HG02571 (cell line): ENCODE data around the gene LRRC8A.
"Not testable (repeated sequence)": the region's sequence is repeated elsewhere in the genome, so short reads cannot be mapped to it uniquely, and the experiment has no call there.

Experiments used
- ATAC-seq: cut with Tn5 transposase; IDR thresholded peaks from one replicate; pipeline ENCODE4 v1.9.1; 2021; ENCODE audit warnings: mild to moderate bottlenecking, moderate library complexity; ENCODE audit not compliant: unreplicated experiment

The LRRC8A gene

DNA sequence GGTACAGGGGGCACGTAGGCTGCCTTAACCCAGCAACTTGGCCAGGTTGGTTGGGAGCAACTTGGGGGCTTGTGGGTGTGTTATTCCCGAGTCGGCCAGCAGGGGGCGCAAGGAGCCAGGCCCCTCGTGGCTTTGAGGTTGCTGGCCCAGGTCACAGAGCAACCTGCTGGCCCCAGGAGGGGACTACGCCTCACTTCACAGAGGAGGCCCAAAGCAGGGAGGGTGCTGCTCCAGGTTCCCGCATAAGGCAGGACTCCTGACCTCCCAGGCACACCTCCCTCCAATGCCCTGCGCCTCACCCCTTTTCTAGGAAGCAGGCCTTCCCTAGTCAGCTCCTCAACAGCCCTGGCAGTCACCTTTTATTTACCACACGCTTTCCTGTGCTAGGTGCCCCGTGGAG lies 18.3 kb upstream of the LRRC8A start:
- ATAC-seq = no peak

DNA sequence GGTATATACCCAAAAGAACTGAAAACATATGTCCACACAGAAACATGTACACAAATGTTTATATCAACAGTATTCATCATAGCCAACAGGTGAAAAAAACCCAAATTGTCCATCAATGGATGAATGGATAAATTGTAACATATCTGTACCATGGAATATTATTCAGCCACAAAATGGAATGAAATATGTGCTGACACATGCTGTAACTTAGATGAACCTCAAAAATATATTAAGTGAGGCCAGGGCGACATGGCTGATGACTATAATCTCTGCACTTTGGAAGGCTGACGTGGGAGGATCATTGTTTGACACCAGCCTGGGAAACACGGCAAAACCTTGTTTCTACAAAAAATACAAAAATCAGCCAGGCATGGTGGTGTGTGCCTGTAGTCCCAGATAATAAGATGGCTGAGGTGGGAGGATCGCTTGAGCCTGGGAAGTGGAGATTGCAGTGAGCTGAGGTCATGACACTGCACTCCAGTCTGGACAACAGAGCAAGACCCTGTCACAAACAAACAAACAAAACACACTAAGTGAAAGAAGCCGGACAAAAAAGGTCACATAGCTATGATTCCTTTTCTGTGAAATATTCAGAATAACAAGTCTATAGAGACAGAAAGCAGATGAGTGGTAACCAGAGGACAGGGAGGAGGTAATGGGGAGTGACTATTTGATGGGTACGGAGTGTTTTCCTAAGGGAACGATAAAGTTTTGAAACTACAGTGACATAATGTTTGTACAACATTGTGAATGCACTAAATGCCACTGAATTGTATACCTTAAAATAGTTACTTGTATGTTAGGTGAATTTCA lies 11.6 kb upstream of the LRRC8A start:
- ATAC-seq = no peak

DNA sequence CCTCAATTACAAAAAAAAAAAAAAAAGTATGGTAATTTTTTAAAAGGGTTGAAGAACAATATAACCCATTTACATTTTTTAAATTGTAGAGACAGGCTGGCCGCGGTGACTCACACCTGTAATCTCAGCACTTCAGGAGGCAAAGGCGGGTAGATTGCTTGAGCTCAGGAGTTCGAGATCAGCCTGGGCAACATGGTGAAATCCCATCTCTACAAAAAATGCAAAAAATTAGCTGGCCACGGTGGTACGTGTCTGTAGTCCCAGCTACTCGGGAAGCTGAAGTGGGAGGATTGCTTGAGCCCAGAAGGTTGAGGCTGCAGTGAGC lies 11.0 kb upstream of the LRRC8A start:
- ATAC-seq = not testable (repeated sequence)

DNA sequence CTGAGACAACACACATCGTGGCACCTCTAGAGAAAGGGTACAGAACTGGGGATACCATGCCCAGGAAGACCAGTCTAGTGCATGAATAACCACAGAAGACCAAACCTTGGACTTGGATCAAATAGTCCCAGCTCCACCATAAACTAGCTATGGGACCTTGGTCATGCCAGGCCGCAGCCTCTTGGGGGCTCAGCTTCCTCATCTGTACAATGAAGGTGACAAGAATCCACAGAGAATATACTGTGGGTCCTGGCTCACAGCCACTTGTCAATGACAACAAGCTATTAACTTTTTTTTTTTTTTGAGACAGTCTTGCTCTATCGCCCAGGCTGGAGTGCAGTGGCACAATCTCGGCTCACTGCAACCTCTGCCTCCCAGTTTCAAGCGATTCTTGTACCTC lies 4.1 kb upstream of the LRRC8A start:
- ATAC-seq = no peak

DNA sequence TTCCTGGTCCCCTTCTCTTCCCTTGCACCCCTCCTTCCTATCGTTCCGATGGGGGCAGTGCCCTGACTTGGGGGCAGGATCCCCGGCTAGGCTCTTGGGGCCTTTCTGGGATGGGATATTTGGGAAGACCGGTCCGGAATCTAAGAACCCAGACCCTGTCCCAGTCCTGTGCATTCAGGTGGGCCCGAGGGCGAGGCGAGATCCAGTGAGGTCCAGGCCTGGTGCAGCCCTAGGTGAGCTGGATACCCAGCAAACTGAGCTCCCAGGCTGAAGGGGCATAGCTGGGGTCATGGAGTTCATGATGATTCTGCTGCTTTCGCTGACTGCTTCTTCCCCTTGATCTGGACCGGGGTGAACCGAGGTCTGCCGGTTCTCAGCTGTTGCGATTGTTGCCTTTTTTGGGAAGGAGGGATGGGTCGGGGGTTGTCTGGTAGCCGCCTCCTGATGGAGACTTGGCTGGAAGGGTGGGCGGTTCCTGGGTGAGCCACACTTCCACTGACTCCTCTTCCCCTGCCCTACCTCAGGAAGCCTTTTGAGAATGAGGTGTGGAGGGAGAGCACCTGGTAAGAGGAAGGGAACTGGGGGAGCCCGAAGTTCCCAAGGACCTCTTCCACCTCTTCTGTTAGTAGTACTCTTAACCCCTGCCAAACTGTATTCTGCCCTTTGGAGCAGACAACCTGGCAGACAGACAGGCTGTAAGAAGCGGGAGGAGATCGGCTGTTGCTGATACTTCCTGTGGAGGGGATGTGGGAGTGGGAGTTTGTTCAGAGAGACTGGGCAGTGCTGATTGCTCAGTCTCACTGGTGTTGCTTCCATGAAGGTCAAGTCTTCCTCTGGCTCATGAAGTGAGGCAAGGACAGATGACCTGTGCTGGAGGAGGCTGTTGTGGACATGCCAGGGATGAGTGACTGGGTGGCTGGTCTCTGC lies 1.0 kb downstream of the LRRC8A start:
- ATAC-seq = no peak

DNA sequence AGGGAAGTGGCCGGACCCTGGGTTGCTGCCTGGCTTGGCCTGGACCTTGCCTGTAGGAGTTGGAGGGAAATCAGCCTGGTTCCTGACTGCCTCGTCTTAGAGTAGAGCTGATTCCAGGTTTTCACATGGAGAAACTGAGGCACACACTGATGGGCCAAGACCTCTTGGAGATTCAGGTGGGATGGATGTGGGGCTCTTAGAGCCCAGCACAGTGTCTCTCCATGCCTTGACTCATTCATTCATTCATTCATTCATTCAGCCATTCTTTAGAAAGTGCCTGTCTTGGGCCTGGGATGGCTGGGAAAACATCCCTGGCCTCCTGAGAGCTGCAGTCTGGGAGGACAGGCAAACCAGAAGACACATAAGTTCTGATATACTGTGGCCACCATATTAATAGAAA lies 2.2 kb downstream of the LRRC8A start:
- no peak for ATAC-seq

DNA sequence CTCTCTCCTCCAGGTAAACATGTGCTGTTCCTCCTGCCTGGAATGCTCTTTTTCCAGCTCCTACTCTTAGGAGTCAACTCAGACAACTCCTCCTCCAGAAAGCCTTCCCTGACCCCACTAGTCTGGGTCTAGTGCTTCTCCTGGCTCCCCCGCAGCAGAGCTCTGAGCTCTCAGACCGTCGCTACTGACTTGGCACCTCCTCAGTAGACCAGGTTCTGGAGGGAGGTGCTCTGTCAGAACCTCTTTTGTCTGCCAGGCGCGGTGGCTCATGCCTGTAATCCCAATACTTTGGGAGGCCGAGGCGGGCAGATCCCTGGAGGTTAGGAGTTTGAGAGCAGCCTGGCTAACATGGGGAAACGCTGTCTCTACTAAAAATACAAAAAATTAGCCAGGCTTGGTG lies 3.4 kb downstream of the LRRC8A start:
- ATAC-seq = no peak

DNA sequence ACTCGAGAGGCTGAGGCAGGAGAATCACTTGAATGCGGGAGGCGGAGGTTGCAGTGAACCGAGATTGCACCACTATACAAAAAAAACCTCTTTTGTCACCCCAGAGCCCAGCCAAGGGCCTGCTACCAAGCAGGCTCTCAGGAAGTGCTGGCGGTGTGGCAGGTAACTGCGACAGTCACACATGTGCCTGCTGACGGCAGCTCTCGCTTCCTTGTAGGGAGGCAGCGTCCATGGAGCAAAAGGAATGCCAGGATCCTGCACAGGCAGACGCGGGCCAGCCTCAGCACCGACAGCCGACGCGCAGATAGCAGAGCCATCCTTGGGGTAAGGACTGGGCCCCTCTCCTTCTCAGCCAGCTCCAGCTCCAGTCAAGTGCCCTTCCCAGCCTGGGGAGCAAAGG lies 3.9 kb downstream of the LRRC8A start:
- ATAC-seq = no peak

DNA sequence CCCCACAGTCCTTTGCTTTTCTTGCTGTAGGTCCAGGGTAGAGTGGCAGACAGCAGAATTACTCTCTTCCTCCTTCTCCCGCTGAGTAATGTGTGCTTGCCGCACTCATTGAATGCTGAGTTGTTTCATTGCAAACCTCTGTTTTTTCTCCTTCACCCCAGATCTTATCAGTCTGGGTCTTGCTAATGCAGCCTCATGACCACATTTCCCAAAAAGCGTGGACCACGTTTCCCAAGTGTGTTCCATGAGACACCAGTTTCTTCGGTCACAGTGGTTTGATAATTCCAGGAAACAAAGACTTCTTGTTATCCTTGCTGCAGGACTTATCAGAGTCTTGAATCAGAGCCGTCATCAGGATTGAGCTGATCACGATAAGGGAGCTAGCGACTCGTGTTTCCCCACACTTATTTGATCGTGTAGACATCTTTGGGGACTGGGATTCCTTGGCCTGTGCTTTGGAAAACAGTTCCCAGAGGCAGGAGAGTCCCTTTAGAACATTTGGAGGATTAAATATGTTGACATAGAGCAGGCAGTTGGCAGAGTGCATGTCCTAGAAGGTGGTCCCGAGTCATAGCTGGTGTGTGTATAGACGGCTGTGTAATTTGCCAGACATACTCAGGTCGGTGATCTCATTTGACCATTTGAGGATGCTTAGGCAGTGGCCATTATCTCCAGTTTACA lies 4.4 kb downstream of the LRRC8A start:
- ATAC-seq = no peak

DNA sequence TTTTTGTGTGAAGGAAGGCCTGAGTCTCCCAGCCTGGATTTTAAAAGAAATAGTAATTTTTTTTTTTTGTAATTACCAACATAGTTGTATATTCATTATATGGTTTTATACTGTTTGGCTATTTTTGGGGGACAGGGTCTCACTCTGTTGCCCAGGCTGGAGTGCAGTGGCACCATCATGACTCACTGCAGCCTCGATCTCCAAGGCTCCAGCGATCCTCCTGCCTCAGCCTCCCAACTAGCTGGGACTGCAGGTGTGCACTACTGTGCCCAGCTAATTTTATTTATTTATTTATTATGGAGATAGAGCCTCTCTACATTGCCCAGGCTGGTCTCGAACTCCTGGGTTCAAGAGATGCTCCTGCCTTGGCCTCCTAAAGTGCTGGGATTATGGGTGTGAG lies 5.1 kb downstream of the LRRC8A start:
- no peak for ATAC-seq

DNA sequence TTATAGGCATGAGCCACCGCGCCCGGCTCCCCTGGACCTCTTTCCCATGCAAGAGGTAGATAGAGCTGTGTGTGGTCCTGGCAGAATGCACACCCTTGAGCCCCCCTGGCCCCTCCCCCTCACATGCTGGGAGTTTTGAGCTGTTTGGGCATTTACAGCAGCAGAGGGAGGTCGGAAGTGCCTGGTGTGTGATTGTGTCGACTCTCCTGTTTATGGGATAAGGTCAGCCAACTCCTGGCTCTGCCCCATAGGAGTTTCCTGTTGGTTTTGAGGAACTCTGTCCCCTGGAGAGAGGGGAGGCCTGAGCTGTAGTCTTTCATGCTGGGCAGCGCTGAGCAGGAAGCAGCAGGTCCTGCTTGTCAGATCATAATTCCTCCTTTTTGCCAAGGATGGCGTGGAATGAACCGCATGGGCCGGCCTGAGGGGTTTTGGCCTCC lies 6.0 kb downstream of the LRRC8A start:
- no peak for ATAC-seq

DNA sequence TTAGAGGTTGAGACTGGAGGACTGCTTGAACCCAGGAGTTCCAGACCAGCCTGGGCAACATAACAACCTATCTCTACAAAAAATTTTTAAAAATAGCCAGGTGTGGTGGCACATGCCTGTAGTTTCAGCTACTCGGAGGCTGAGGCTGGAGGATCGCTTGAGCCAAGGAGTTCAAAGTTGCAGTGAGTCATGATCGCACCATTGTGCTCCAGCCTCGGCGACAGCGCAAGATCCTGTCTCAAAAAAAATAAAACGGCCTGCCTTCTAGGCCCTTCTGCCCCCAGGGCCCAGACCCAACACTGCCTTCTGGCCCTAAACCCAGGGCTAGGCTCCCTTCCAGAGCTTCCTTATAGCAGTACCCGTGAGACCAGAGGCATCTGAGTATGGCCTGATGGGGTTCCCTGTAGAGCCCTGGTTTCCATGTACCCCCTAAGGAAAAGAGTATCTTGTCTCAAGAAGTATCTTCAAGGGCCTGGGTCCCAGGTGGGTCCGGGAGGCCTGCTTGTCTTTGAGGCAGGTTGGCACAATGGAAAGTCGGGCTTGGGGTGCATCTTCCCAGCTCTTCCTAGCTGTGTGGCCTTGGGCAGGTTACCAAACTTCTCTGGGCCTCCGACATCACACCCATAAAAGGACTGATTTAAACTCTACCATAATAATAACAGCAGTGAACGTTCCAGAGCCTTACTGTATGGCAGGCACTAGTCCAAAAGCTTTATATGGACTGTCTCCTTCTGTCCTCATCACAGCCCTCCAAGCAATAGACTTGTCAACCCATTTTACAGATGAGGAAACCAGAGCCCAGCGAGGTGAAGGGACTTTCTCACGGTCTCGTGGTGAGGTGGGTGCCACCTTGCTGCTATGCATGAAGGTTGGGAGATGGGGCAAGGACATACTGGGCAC lies 9.6 kb downstream of the LRRC8A start:
- no peak for ATAC-seq

DNA sequence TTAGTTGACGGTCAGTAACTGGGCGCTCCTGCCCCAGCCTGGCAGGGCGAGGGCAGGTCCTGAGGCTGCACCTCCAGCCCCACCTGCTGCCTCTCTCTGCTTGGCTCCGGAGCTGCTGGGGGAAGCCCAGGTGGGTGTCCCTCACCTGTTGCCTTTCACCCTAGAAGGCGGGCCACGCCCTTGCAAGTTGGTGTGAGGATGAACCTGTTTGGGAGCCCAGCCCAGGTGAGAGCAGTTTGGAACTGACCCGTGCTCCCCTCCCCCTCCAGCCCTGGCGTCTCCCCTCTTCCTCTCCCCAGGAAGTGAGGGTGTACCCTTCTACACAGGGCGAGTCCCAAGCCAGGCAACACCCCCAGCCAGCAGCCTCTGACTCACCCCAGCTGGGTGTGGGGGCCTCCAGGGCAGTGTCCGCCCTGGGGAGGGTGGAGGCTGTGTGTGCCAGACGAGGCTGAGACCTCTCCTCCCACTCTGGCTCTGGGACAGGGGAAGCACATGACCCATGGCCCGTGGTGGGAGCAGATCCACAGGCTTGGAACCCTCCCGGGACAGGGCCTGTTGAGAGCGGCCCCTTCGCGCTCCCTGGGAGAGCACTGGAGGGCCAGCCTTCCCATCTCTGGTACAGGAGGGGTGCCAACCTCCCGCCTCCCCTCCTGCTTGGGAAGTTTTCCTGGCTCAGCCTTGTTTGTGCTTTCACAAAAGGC lies 10.4 kb downstream of the LRRC8A start:
- ATAC-seq = no peak

DNA sequence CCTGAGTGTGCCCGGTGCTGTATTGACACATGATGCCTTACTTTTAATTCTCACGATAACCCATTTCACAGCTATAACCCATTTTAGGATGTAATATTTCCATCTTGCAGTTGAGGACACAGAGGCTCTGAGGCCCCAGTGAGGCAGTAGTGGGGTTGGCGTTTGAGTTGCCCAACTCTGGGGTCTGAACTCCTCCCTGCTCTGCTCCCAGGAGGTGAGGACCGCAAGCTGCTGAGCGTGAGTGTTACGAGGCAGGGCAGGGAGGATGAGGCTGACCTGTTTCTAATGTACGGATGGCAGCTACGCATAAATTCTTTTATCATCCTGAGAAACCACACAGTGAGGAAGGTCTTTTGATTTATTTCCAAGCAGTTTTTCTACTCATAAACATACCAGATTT lies 11.4 kb downstream of the LRRC8A start:
- ATAC-seq = no peak

DNA sequence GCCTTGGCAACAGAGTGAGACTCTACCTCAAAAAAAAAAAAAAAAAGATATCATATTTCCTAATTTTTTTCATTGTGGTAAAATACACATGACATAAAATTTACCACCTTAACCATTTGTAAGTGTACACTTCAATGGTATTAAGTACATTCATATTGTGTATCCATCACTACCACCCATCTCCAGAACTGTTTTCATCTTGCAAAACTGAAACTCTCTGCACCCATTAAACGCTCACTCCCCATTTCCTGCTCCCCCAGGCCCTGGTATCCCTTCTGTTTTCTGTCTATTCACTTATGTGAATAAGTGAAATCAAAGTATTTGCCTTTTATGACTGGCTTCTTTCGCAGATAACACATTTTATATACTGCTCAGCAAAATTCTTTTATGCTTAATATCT lies 12.8 kb downstream of the LRRC8A start:
- ATAC-seq = no peak

DNA sequence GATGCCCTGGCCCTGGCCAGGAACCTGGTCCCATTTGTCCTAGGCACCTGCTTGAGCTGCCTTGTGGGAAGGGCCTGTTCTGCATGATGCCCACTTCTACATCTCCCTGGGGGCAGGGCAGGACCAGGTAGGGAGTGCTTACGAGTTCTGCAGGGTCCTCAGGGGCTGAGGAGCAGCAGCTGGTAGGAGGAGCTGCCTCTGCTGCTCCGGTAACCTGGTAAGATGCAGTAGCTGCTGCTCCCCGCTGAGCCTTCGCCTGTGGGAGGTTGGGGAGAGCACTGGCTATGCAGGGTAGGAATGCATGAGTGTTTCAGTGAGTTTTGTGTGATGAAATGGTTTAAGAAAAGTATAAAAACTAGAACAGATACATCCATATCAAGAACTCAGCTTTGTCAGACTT lies 13.6 kb downstream of the LRRC8A start:
- ATAC-seq = no peak

DNA sequence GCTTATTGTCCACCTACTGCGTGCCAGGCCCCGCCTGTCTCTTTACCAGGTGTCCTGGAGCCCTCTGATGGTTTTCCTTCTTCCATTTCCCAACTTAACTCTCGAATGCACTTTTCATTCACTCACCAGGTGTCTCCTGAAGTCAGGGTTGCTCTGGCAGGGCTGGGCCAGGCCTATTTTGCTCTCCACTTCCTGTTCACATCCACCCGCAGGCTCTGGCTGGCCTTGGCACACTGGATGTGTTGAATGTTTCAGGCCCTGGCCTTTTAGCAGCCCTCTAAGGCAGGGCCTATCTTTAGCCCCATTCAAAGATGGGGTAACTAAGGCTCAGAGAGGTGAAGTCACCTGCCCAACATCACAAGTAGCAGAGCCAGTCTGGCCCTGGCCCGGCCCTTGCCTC lies 16.4 kb downstream of the LRRC8A start:
- ATAC-seq = no peak

DNA sequence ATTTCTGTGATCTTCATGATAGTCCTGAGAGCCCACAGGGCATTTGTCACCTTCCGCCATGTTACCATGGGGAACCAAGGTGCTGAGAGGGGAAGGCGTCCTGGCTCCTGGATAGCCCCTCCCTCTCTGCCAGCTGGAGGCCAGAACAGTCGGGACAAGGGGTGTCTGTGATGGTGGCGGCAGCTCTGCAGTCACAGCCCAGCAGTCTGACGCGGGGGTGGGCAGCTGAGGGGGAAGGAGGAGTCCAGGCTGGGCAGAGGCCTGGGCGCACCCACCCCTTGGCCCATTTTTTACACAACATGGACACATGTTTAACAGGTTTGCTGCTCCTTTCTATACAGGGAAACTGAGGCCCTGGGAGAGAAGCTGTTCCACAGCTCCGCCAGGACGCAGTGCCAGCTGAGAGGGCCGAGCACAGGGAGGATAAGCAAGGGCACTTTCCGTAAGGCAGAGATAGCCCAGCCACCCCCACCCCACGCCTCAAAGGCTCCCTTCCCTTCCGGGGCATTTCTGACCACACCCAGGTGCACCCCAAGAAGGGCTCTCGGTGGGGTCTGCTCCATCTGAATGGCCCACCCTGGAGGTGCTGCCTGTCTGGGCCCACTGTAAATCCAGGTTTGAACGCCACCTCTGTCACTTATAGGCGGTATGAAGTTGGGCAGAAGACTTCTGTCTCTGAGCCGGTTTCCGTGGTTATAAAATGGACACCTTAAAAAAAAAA lies 17.1 kb downstream of the LRRC8A start:
- ATAC-seq = no peak

DNA sequence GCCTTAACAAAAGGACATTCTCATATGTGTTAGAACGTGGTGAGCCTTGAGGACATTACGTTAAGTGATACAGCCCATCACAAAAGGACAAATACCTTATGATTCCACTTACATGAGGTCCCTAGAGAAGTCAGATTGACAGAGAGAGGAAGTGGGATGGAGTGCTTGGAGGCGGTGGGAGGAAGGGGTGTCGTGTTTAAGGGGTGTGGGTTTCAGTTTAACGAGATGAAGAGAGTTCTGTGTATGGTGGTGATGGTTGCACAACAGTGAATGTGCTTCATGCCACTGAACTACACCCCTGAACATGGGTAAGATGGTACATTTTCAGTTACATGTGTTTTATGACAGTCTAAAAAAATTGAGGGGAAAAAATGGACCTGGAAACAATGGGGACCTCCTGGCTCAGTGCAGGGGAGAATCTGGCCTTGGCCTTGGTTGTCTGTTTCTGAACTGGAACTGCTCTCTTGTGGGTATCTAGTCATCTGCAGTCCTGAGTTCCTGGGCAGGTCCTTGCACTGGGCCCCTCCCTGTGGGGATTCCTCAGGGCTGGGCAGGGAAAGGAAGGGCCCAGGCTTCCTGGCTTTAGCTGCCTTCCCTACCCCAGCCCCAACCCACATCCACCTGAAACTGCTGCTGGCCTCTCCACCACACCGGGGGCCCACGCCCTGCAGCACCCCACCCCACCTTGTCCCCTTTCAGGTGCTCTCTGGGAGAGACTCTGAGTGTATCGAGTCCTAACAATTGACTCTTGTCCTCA lies 17.8 kb downstream of the LRRC8A start:
- no peak for ATAC-seq
